GM21367 (cell line): ENCODE data around the gene GPR152.

Experiments
- ATAC-seq: cut with Tn5 transposase; IDR thresholded peaks from one replicate; pipeline ENCODE4 v1.9.1; 2021; ENCODE audit not compliant: unreplicated experiment

Gene GPR152, protein sequence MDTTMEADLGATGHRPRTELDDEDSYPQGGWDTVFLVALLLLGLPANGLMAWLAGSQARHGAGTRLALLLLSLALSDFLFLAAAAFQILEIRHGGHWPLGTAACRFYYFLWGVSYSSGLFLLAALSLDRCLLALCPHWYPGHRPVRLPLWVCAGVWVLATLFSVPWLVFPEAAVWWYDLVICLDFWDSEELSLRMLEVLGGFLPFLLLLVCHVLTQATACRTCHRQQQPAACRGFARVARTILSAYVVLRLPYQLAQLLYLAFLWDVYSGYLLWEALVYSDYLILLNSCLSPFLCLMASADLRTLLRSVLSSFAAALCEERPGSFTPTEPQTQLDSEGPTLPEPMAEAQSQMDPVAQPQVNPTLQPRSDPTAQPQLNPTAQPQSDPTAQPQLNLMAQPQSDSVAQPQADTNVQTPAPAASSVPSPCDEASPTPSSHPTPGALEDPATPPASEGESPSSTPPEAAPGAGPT

GRCh38 chr11:67452141-67452952 is at the start of gene GPR152:
GPR152 (minus strand) TSS chr11:67452729; CDS start chr11:67452724, 5 bp downstream.
- no peak for ATAC-seq

- ATAC-seq = no peak
Measured at GRCh38 chr11:67501854-67502253, 49.3 kb upstream of the GPR152 start.

GRCh38 chr11:67500831-67501715 is 48.5 kb upstream of the GPR152 start:
- no peak for ATAC-seq

DNA sequence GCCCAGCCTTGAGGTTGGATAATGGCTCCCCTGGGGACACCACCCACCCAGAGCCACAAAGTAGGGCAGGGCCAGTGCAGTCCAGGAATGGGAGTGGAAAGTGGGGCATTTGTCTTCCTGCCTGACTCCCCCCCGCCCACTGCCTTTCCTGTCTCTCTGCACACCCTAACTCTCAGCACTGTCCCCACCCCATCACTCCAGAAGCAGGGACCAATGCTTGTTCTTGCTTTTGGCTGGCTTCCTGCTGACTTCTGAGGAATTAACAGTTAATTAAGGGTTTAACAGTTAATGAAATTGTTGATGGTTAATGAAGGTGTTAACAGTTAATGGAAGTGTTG is 47.9 kb upstream of the GPR152 start:
- ATAC-seq = no peak

DNA sequence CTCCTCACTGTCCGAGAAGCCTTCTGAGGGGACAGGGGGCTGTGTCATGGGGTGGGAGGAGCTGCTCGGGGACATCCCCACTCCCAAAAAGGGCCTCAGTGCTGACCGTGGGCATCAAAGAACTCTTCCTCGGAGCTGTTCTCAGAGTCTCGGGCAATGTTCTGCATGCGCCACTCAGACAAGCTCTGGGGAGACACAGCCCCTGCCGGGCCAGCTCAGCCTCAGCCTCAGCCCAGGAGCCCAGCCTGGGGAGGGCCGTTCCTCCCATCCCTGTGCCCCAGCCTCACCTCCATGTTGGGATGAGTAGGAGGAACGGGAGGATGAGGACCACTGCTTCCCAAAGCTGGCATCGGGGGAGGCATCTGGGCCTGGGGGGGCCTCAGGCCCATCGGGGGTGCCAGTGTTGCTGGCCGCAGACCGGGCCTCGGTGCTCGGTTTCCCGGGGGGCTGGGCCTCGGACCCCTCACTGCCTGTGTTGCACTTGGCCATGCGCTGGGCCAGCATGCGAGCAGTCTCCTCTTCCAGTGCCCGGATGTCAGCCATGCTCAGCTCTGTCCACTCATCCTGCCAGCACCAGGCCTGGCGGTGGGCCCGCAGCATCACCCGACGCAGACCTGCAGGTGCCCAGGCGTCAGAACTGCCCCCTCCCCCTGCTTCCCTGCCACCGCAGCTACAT is 47.4 kb upstream of the GPR152 start:
- ATAC-seq = no peak

DNA sequence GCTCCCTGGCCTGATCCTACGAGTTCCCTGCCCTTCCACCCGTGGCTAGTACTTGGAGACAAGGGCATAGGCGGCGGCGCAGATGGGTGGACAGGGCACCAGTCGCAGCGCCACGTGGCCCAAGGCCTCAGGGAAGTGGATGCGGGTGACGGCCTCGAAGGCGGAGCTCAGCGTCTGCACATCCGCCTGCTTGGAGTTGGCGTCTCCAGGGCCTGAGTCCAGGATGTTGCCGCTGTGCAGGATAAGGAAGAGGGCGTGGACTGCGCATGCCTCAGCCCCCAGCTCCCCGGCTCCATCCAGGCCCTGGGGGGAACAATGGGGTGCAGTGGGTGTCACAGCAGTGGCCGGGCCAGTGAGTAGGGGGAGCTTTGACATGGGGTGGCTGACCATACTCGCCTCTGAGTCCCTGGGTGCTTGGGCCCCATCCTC is 46.0 kb upstream of the GPR152 start:
- ATAC-seq = no peak

- no peak for ATAC-seq
Measured at GRCh38 chr11:67497656-67498291, 45.2 kb upstream of the GPR152 start.

DNA sequence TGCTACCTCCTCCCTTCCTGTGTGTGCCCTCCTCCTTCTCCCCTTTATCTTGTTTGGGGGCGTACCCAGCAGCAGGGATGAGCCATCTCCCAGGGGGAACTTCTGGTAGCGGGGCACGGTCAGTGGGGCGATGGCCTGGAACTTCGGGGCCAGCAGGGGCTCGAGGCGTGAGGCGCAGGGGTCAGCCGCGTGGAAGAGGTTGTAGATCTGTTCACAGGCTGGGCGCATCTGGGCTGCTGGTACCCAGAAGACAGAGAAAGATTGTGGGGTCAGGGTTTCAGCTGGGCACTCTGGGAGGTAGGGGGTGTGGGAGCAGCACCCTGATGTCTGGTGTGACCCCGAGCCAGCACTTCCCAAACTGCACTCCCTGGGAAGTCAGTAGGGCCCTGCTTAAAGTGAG is 43.6 kb upstream of the GPR152 start:
- ATAC-seq = no peak

GRCh38 chr11:67495234-67496005 is 42.9 kb upstream of the GPR152 start:
- ATAC-seq = no peak

GRCh38 chr11:67494371-67495233 is 42.1 kb upstream of the GPR152 start:
- ATAC-seq = no peak

DNA sequence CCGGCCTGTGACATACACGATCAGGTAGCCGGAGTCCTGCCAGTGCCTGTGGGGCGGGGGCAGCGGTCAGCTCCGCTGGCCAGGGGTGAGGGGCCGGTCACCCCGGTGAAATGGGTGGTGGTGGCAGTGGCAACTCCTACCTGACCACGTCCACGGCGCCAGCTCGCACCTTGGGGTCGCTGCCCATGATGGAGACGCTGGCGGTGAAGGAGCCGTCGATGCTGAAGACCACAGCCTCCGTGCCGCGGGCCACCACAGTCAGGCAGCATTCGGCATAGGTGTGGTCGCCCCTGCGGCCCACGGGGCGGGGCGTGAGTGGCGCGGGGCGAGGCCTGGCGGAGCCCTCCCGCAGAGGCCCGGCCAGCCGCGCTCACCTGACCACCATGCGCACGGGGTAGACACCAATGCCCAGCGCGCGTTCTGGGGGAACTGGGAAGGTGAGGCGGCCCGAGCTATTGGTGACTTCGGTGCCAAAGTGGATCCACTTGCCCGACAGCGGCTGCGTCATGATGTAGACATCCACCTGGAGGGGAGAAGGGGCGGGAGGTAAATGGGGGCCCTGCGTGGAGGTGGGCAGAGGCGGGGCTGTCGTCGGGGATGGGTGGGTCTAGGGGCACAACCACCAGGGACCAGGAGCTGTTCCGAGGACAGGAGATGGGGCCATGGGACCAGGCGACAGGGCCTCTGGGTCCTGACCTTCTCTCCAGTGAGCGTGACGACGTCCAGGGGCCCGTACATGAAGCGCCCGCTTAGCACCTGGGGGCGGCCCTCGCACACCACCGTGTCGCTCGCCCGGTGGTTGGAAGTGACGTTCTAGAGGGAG is 41.2 kb upstream of the GPR152 start:
- ATAC-seq = no peak

DNA sequence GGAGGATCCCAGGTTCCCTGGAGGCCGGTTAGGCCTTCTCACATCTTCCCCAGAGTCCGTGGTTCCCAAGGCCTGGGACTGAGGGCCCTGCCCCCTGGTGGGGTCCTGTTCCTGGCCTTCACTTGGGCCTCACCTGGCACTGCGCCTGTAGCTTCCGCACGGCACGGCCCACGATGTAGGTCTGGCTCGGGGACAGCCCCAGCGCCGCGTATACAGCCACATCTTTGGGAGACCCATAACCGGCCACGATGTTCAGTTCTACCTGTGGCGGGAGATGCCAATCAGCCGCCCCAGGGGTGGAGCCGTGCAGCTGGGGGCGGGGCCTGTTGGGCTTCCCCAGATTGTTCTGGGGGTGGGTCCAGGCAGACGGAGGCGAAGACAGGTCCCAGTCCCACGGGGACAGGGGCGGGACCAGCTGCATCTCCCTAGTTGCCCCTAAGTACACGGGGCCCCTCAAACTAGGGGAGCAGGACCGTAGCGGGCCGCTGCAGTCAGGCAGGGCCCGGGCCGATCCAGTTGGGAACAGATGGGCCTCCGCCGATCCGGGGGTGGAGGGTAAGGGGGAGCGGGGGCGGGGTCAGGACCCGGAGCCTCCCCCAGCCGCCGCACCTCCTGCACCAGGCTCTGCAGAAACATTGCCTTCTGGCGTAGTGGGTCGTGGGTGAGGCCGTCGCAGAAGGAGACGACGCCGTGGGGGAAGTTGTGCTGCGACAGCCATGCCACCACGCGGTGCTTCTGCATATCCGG is 40.4 kb upstream of the GPR152 start:
- ATAC-seq = no peak

DNA sequence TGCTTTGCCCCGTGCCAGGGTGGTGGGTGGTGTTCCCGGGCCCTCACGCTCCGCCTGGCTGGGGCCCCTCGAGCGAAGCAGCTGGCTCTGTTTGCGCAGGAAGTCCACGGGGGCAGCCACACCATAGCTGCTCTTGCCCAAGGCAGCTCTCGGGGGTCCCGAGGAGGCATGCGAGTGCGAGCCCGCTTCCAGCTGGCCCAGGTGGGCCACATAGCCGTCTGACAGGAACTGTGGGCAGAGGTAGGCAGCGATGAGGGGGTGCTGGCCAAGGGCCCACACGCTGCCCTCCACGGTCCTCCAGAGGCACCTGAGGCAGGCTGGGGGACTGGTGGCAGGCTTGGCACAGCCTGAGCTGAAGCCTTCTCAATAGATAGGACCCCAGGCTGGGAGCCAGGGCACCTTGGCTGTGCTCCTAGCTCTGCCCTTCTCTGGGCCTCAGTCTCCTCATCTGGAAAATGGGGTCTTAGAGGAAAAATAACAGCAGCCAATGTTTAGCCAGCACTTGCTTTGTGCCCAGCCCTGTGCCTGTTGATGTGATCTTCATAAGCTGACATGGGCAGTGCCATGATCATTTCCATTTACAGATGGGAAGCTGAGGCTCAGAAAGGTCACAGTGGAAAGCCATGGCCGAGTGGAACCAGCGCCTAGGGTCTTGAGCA is 39.7 kb upstream of the GPR152 start:
- ATAC-seq = no peak

DNA sequence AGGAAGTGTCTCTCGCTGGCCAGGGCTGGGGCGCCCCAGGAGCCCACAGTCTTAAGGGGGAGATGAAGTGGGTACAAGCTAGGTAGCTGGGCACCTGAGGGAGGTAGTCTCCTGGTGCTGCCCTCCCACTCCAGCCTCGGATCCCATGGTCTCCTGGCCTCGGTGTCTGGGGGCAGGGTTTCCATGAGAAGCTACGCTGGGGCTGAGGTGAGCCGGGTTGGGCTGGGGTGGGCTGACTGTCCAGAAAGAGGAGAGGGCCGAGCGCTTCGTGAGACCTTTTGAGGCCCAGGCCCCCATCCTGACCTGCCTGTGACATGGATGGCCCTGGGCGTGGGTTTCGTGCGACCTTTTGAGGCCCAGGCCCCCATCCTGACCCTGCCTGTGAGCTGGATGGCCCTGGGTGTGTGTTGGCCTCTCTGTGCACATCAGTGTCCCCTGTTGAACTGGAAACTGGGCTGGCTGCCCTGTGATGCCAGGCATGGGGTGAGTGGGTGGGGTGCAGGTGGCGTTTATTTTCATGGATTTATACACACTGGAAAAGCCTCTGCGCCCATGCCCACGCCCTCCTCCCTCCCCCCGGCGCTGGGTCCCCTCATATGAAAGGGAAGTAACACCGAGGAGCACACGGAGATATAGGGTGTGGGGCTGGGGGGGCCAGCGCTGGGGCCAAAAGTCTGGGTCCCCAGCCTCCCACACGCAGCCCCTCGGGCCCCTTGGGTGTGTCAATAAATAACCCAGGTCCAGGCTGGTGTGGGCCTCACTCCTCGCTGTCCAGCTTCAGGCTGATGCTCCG is 38.9 kb upstream of the GPR152 start:
- no peak for ATAC-seq

DNA sequence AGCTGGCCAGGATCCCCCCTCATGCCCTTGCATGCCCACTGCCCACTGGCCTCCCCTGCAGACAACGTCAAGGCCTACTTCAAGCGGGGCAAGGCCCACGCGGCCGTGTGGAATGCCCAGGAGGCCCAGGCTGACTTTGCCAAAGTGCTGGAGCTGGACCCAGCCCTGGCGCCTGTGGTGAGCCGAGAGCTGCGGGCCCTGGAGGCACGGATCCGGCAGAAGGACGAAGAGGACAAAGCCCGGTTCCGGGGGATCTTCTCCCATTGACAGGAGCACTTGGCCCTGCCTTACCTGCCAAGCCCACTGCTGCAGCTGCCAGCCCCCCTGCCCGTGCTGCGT is 38.2 kb upstream of the GPR152 start:
- no peak for ATAC-seq
